Measurements from ENCODE around the gene RELB. TPM values are rescaled to one million over a fixed set of nuclear protein-coding genes. Genes with fewer than 3 reads are reported as not detected.
"Not testable (repeated sequence)": the region's sequence is repeated elsewhere in the genome, so short reads cannot be mapped to it uniquely, and the experiment has no call there.

RELB gene
- total RNA-seq, 1 donor from 2014 or later, result 28.3 TPM

- no peak for DNase-seq (ENCODE audit: low read depth)
- H3K4me3 ChIP-seq (ENCODE audit: low read depth, low read length), result no peak overlapping the region
- TF ChIP-seq, protein P1, sequence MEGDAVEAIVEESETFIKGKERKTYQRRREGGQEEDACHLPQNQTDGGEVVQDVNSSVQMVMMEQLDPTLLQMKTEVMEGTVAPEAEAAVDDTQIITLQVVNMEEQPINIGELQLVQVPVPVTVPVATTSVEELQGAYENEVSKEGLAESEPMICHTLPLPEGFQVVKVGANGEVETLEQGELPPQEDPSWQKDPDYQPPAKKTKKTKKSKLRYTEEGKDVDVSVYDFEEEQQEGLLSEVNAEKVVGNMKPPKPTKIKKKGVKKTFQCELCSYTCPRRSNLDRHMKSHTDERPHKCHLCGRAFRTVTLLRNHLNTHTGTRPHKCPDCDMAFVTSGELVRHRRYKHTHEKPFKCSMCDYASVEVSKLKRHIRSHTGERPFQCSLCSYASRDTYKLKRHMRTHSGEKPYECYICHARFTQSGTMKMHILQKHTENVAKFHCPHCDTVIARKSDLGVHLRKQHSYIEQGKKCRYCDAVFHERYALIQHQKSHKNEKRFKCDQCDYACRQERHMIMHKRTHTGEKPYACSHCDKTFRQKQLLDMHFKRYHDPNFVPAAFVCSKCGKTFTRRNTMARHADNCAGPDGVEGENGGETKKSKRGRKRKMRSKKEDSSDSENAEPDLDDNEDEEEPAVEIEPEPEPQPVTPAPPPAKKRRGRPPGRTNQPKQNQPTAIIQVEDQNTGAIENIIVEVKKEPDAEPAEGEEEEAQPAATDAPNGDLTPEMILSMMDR (conservative IDR thresholded peaks at IDR 0.05; ENCODE audit: low read depth, low read length), result no peak
These were observed 7.7 kb upstream of the RELB start for GRCh38 chr19:44993526-44993925.

GRCh38 chr19:44993926-44994537 is 7.2 kb upstream of the RELB start:
- no peak for DNase-seq (ENCODE audit: low read depth)
- H3K4me3 ChIP-seq (ENCODE audit: low read depth, low read length), result no peak overlapping the region
- TF ChIP-seq, protein P1 (conservative IDR thresholded peaks at IDR 0.05; ENCODE audit: low read depth, low read length), result no peak

DNA sequence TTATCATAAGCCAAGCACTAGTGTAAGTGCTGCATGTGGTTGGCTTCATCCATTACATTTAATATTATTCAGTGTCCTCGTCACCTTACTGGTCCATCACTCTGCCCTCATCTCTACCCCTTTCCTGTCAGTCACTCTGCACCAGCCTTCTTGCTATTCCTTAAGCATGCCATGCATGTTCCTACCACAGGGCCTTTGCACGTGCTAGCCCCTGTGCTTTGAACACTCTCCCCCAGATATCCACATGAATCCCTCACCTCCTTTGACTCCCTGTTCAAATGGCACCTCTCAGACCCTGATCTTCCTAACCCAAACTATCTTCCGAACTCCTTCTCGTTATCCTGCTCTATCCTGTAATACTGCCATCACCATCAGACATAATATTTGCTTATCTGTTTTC is 3.2 kb upstream of the RELB start:
- DNase-seq (ENCODE audit: low read depth), result no peak
- TF ChIP-seq, protein P1 (conservative IDR thresholded peaks at IDR 0.05; ENCODE audit: low read depth, low read length), result no peak

GRCh38 chr19:44999131-44999925 is 1.9 kb upstream of the RELB start:
- H3K4me3 ChIP-seq (ENCODE audit: low read depth, low read length); DNase-seq (ENCODE audit: low read depth): not testable (repeated sequence)

More for the DNA sequence above, 3.2 kb upstream of the RELB start:
- no peak overlapping the region for H3K4me3 ChIP-seq (ENCODE audit: low read depth, low read length)

GRCh38 chr19:45000665-45001064 is 599 bp upstream of the RELB start:
- peak overlapping the region; percentile 44 for H3K4me3 ChIP-seq (ENCODE audit: low read depth, low read length)
- DNase-seq (ENCODE audit: low read depth), result not testable (repeated sequence)

DNA sequence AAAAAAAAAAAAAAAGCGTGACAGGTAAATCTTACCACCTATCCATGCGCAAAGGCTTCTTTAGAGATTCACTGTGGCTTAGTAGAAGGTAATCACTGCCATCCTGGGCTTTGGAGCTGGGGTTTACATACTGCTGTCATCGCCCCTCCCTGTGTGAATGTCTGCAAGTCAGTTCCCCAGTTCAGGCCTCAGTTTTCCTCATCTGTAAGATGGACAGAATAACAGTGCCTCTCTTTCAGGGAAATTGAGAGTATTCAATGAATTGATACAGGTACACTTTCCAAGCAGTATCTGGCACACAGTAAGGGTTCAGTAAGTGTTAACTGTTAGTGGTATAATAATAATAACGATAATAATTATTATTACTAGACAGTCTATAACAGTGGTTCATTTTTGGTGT is 2.2 kb downstream of the RELB start:
- no peak overlapping the region for H3K4me3 ChIP-seq (ENCODE audit: low read depth, low read length)
- DNase-seq (ENCODE audit: low read depth), result no peak
- TF ChIP-seq, protein P1 (conservative IDR thresholded peaks at IDR 0.05; ENCODE audit: low read depth, low read length), result no peak

- no peak for DNase-seq (ENCODE audit: low read depth)
- TF ChIP-seq, protein P1 (conservative IDR thresholded peaks at IDR 0.05; ENCODE audit: low read depth, low read length), result no peak
- no peak overlapping the region for H3K4me3 ChIP-seq (ENCODE audit: low read depth, low read length)
These were observed 4.5 kb downstream of the RELB start for GRCh38 chr19:45005787-45006186.

DNA sequence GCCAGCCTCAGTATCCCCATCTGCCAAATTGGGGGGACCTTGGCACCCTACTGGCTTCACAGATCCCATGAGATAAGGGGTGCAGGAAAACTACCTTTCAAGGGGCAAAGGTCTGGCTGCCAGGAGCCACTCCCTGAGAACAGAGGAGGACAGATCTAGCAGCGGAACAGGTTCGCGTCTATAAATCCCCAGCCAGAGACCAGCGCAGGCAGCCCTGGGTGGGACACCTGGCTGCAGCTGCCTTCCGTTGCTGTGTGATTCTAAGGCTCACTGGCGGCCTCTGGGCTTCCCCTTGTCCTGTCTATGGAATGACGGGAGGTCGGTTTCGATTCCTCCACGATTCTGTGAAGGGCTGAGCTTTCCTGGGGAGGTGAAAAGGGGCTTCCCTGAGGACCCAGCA is 7.3 kb downstream of the RELB start:
- DNase-seq (ENCODE audit: low read depth), result no peak
- no peak overlapping the region for H3K4me3 ChIP-seq (ENCODE audit: low read depth, low read length)

More for the DNA sequence above, 7.3 kb downstream of the RELB start:
- TF ChIP-seq, protein P1 (conservative IDR thresholded peaks at IDR 0.05; ENCODE audit: low read depth, low read length), result no peak
